ENCODE data around the gene PPP2R2B. TPM values are rescaled to one million over a fixed set of nuclear protein-coding genes. Genes with fewer than 3 reads are reported as not detected.

PPP2R2B gene
- polyA plus RNA-seq, 1 donor (not counting 4 experiments of a cell fraction or from before 2014, with no cell fraction given): 0.33 TPM

GRCh38 chr5:146726891-146727290, 151.7 kb downstream of the PPP2R2B start:
- H3K9me3 ChIP-seq (ENCODE audit: control insufficient read depth, low read depth, low read length): no peaks in the 10 kb centered on the region
- no peaks in the 10 kb centered on the region for H3K79me2 ChIP-seq (ENCODE audit: control insufficient read depth, insufficient read depth, low read length)
- no peak for DNase-seq (ENCODE audit: low read depth, low spot score)
- H3K27ac ChIP-seq (ENCODE audit: control insufficient read depth, insufficient read depth, low read length): no peak overlapping the region
- no peak overlapping the region for H2AFZ ChIP-seq (ENCODE audit: control insufficient read depth, low read length)
- FAIRE-seq: no peak
- TF ChIP-seq CTCF (optimal IDR thresholded peaks at IDR 0.05 in 1 of 3, IDR thresholded peaks at IDR 0.05 in 1 of 3, conservative IDR thresholded peaks at IDR 0.05 in 1 of 3; ENCODE audit: extremely low read depth in 1 of 3, insufficient read depth in 2 of 3, low read length in 3 of 3) (no peak), EZH2 (IDR thresholded peaks at IDR 0.05; ENCODE audit: low read length) (no peak)
- H3K4me3 ChIP-seq (ENCODE audit: control insufficient read depth in 2 of 3, extremely low read depth in 1 of 3, insufficient read depth in 2 of 3, low read depth in 1 of 3, low read length in 3 of 3): no peak overlapping the region
- no peaks in the 10 kb centered on the region for H4K20me1 ChIP-seq (ENCODE audit: control insufficient read depth, extremely low read depth, insufficient read depth, low read length)
- peaks cover 5% of the 10 kb centered on the region for H3K4me1 ChIP-seq (ENCODE audit: control insufficient read depth, extremely low read depth, insufficient read depth, low read length)
- H3K9ac ChIP-seq (ENCODE audit: control insufficient read depth, extremely low read depth, insufficient read depth, low read length): no peak overlapping the region
- H3K4me2 ChIP-seq (ENCODE audit: control insufficient read depth, extremely low read depth, insufficient read depth, low read depth, low read length): no peak overlapping the region
- H3K36me3 ChIP-seq (ENCODE audit: control insufficient read depth in 2 of 2, extremely low read depth in 1 of 2, insufficient read depth in 2 of 2, low read length in 2 of 2): no peaks in the 10 kb centered on the region
- dilution Hi-C loops (cut with MboI; ENCODE audit: extremely low pct_ligation_motif_present, low sequenced_read_pairs): no loop called here
- H3K27me3 ChIP-seq (ENCODE audit: control insufficient read depth, extremely low read depth, insufficient read depth, low read length): no peaks in the 10 kb centered on the region
- H3K9me1 ChIP-seq (ENCODE audit: control insufficient read depth, extremely low read depth, insufficient read depth, low read length): no peaks in the 10 kb centered on the region

DNA sequence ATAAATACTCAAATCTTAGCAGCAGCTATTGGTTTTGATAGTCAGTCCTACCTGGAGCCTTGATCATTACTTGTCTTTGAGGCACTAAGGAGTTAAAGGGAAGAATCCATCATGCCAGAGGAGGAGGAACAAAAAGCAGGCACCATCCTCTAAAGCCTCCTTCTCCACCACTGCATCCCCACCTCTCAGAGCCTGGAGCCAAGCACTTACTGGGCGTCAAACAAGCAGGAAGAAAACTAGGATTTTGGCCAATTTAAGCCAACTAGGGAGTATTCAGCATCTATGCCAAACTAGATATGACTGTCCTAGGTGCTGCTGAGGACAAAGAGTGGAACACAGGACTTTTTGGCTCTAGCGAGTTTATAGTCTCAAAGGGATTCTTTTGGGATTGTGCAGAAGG, 152.5 kb downstream of the PPP2R2B start:
- Histone ChIP-seq H3K27ac (ENCODE audit: control insufficient read depth, insufficient read depth, low read length) (no peak overlapping the region), H3K4me2 (ENCODE audit: control insufficient read depth, extremely low read depth, insufficient read depth, low read depth, low read length) (no peak overlapping the region), H3K27me3 (ENCODE audit: control insufficient read depth, extremely low read depth, insufficient read depth, low read length) (no peaks in the 10 kb centered on the region), H3K4me3 (ENCODE audit: control insufficient read depth in 2 of 3, extremely low read depth in 1 of 3, insufficient read depth in 2 of 3, low read depth in 1 of 3, low read length in 3 of 3) (no peak overlapping the region), H3K36me3 (ENCODE audit: control insufficient read depth in 2 of 2, extremely low read depth in 1 of 2, insufficient read depth in 2 of 2, low read length in 2 of 2) (no peaks in the 10 kb centered on the region), H4K20me1 (ENCODE audit: control insufficient read depth, extremely low read depth, insufficient read depth, low read length) (no peaks in the 10 kb centered on the region), H3K9me3 (ENCODE audit: control insufficient read depth, low read depth, low read length) (no peaks in the 10 kb centered on the region), H3K4me1 (ENCODE audit: control insufficient read depth, extremely low read depth, insufficient read depth, low read length) (no peaks in the 10 kb centered on the region), H3K79me2 (ENCODE audit: control insufficient read depth, insufficient read depth, low read length) (no peaks in the 10 kb centered on the region), H3K9me1 (ENCODE audit: control insufficient read depth, extremely low read depth, insufficient read depth, low read length) (no peaks in the 10 kb centered on the region), H3K9ac (ENCODE audit: control insufficient read depth, extremely low read depth, insufficient read depth, low read length) (no peak overlapping the region), H2AFZ (ENCODE audit: control insufficient read depth, low read length) (no peak overlapping the region)
- DNase-seq (ENCODE audit: low read depth, low spot score): no peak
- no peak for TF ChIP-seq EZH2 (IDR thresholded peaks at IDR 0.05; ENCODE audit: low read length)
- TF ChIP-seq CTCF (optimal IDR thresholded peaks at IDR 0.05 in 1 of 3, IDR thresholded peaks at IDR 0.05 in 1 of 3, conservative IDR thresholded peaks at IDR 0.05 in 1 of 3; ENCODE audit: extremely low read depth in 1 of 3, insufficient read depth in 2 of 3, low read length in 3 of 3): no peak
- dilution Hi-C loops (cut with MboI; ENCODE audit: extremely low pct_ligation_motif_present, low sequenced_read_pairs): no loop called here
- FAIRE-seq: no peak
